IMR-90 (cell line): Measurements from ENCODE around the gene RALGPS1. TPM values are rescaled to one million over a fixed set of nuclear protein-coding genes. Genes with fewer than 3 reads are reported as not detected.

Source experiments
- ATAC-seq: fragments of 200-7000 bp; cut with Tn5 transposase; 2 replicates; pipeline ENCODE4 v1.9.1; 2020; ENCODE audit warnings: low read depth, mild to moderate bottlenecking, moderate library complexity
- BruUV-seq: library from RNA; stranded (reverse); fragments of 400-500 nt; replicated peaks from 2 replicates; lab custom pipeline; 2021; lab: Mats Ljungman, UMichigan
- CTCF ChIA-PET: fragments of 300-600 bp; formaldehyde crosslinking; extraction: SDS; loops from one replicate; lab custom pipeline; 2021; ENCODE audit warnings: antibody characterized with exemption; lab: Yijun Ruan, JAX
- POLR2A ChIA-PET: fragments of 300-600 bp; sonication (Branson Sonifier 250); formaldehyde crosslinking; loops from one replicate; lab custom pipeline; 2022; ENCODE audit warnings: antibody characterized with exemption; ENCODE audit not compliant: unreplicated experiment; lab: Charles Lee
- DNase-seq: peaks from one replicate; pipeline ENCODE4 v3.0.0; 2013
- H2AFZ ChIP-seq: replicated peaks from 2 replicates; pipeline ENCODE3; 2013; ENCODE audit warnings: low read length, mild to moderate bottlenecking; ENCODE audit not compliant: poor library complexity
- H2AK5ac ChIP-seq: 2 replicates; pipeline ENCODE4 v1.6.1; 2013; ENCODE audit warnings: low read depth, low read length, inconsistent platforms
- H2AK9ac ChIP-seq: replicated peaks from 2 replicates; pipeline ENCODE3; 2013; ENCODE audit warnings: mild to moderate bottlenecking, low read depth, low read length, moderate library complexity; ENCODE audit not compliant: poor library complexity
- H2BK120ac ChIP-seq: 2 replicates; pipeline ENCODE4 v1.6.1; 2013; ENCODE audit warnings: low read depth, low read length, inconsistent platforms
- H2BK15ac ChIP-seq: 3 replicates; pipeline ENCODE4 v1.6.1; 2013; ENCODE audit warnings: low read depth, low read length, inconsistent platforms
- H2BK20ac ChIP-seq: 2 replicates; pipeline ENCODE4 v1.6.1; 2013; ENCODE audit warnings: low read depth, mild to moderate bottlenecking, inconsistent platforms, low read length, moderate library complexity
- H2BK5ac ChIP-seq: 2 replicates; pipeline ENCODE4 v1.6.1; 2013; ENCODE audit warnings: mild to moderate bottlenecking, low read depth, low read length, inconsistent platforms; ENCODE audit not compliant: poor library complexity, severe bottlenecking
- H3K14ac ChIP-seq: replicated peaks from 2 replicates; pipeline ENCODE4 v1.6.1; 2013; ENCODE audit warnings: low read depth, low read length, inconsistent platforms
- H3K18ac ChIP-seq: 2 replicates; pipeline ENCODE4 v1.6.1; 2013; ENCODE audit warnings: low read depth, low read length, control low read depth
- H3K23ac ChIP-seq: 2 replicates; pipeline ENCODE4 v1.6.1; 2013; ENCODE audit warnings: low read depth, low read length, inconsistent platforms
- H3K27ac ChIP-seq: 2 replicates; pipeline ENCODE4 v1.5.1; 2013; ENCODE audit warnings: mild to moderate bottlenecking, control low read depth, low read length; ENCODE audit not compliant: insufficient read depth
- H3K27me3 ChIP-seq: 2 replicates; pipeline ENCODE4 v1.6.1; 2013; ENCODE audit warnings: low read length; ENCODE audit not compliant: control insufficient read depth, insufficient read depth
- H3K36me3 ChIP-seq: 2 replicates; pipeline ENCODE4 v1.6.1; 2013; ENCODE audit warnings: low read length, mixed read lengths; ENCODE audit not compliant: control insufficient read depth, insufficient read depth
- H3K4ac ChIP-seq: 2 replicates; pipeline ENCODE4 v1.6.1; 2013; ENCODE audit warnings: low read depth, low read length, inconsistent platforms
- H3K4me1 ChIP-seq: 2 replicates; pipeline ENCODE4 v1.6.1; 2013; ENCODE audit warnings: low read length, mixed read lengths; ENCODE audit not compliant: control insufficient read depth, insufficient read depth
- H3K4me2 ChIP-seq: 2 replicates; pipeline ENCODE4 v1.6.1; 2013; ENCODE audit warnings: low read depth, mild to moderate bottlenecking, control low read depth, low read length, moderate library complexity
- H3K4me3 ChIP-seq: 2 replicates; pipeline ENCODE4 v1.5.1; 2013; ENCODE audit warnings: low read depth, mild to moderate bottlenecking, control low read depth, low read length, moderate library complexity; ENCODE audit not compliant: insufficient read depth
- H3K56ac ChIP-seq: 2 replicates; pipeline ENCODE4 v1.6.1; 2013; ENCODE audit warnings: low read length, inconsistent platforms; ENCODE audit not compliant: insufficient read depth; ENCODE audit errors: extremely low read depth
- H3K79me1 ChIP-seq, 2 experiments: 2 replicates each; pipeline ENCODE4 v1.6.1; 2013; ENCODE audit warnings: low read length in 2 of 2, inconsistent platforms in 1 of 2, low read depth in 1 of 2
- H3K9ac ChIP-seq: 2 replicates; pipeline ENCODE4 v1.6.1; 2013; ENCODE audit warnings: low read depth, low read length, control low read depth
- H3K9me1 ChIP-seq: 2 replicates; pipeline ENCODE4 v1.6.1; 2013; ENCODE audit warnings: low read length, inconsistent platforms; ENCODE audit not compliant: insufficient read depth
- H3K9me3 ChIP-seq: 2 replicates; pipeline ENCODE4 v1.6.1; 2013; ENCODE audit warnings: low read length; ENCODE audit not compliant: control insufficient read depth, insufficient read depth
- H4K20me1 ChIP-seq: 2 replicates; pipeline ENCODE4 v1.6.1; 2013; ENCODE audit warnings: low read length, inconsistent platforms; ENCODE audit not compliant: insufficient read depth
- H4K5ac ChIP-seq: 2 replicates; pipeline ENCODE4 v1.6.1; 2013; ENCODE audit warnings: mild to moderate bottlenecking, low read depth, low read length, control low read depth
- H4K8ac ChIP-seq, 2 experiments: 2 replicates each; pipeline ENCODE4 v1.6.1; 2013; ENCODE audit warnings: low read depth in 2 of 2, low read length in 2 of 2, control low read depth in 1 of 2, inconsistent platforms in 1 of 2
- H4K91ac ChIP-seq: 2 replicates; pipeline ENCODE4 v1.6.1; 2013; ENCODE audit warnings: low read depth, low read length, inconsistent platforms; ENCODE audit not compliant: insufficient read depth
- BHLHE40 ChIP-seq: fragments of 150-350 bp; IDR thresholded peaks from 2 replicates; pipeline ENCODE4 v1.6.1; 2016; ENCODE audit warnings: mild to moderate bottlenecking, low read depth, low read length
- MAZ ChIP-seq: IDR thresholded peaks from 2 replicates; pipeline ENCODE4 v1.6.1; 2012; ENCODE audit warnings: low read depth, mild to moderate bottlenecking, low read length, improper control_type of control experiment, moderate library complexity, borderline replicate concordance
- WGBS, 2 experiments: methylation state at CpG; one replicate each; pipeline versions ENCODE4 v1.1.5 to v1.1.7; 2013; ENCODE audit warnings: missing lambda C conversion rate in 2 of 2; ENCODE audit not compliant: insufficient read length in 1 of 2; ENCODE audit errors: extremely low coverage in 2 of 2; 5-methylcytosine and 5-hydroxymethylcytosine counted together
- dilution Hi-C: fragments of 300-500 bp; cut with HindIII; formaldehyde crosslinking; loops from one replicate; pipeline ENCODE4 v1.14.3; 2018; ENCODE audit warnings: low sequenced_read_pairs; ENCODE audit not compliant: unreplicated experiment
- in situ Hi-C: fragments of 300-500 bp; cut with MboI; formaldehyde crosslinking; loops from 3 replicates; pipeline ENCODE4 v1.14.3; 2019; ENCODE audit warnings: low sequenced_read_pairs, inconsistent platforms, mixed read lengths
- intact Hi-C: fragments of 100-400 bp; cut with micrococcal nuclease; formaldehyde crosslinking; loops from 2 replicates; pipeline ENCODE4 v1.10.0; 2022
- polyA plus RNA-seq, 3 experiments: library from polyadenylated mRNA; depleted of rRNA; stranded (reverse); fragments of >200 nt; gene quantifications; 2 replicates each; pipeline ENCODE4 v1.2.3, GENCODE V29; 2012; ENCODE audit warnings: low replicate concordance in 1 of 3
- total RNA-seq: library from RNA; depleted of rRNA; stranded (reverse); fragments of >200 nt; gene quantifications from 2 replicates; pipeline ENCODE4 v1.2.3, GENCODE V29; 2012

Gene RALGPS1
- total and polyA plus RNA-seq, 2 of the 4 experiments (the other 2 are of a cell fraction), result 0.90 to 2.8 TPM

DNA sequence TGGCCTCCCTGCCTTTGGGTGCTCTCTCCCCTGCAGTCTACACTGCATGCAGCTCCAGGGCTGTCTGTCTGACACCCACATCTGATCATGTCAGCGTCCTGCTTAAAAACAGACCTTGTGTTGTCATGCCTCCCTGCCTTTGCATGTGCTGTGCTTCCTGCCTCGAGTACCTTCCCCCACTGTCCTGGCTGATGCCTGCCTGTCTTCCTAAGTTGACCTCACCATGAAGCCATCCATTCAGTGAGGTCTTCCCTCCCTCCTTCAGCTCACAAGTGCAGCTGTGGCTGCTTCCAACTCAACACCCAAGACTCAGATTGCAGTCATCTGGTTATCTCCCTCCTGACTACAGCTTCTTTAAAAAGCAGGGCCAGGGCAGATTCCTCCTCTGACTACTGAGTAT, 202.4 kb downstream of the RALGPS1 start:
- peaks cover 54% of the 10 kb centered on the region for H3K36me3 ChIP-seq
- POLR2A ChIA-PET, result no interaction called here
- peaks cover 55% of the 10 kb centered on the region for H4K20me1 ChIP-seq
- H2AFZ ChIP-seq, result no peak overlapping the region
- H4K5ac ChIP-seq, result no peak overlapping the region
- intact Hi-C loops, result no loop called here
- no peak overlapping the region for H3K4me3 ChIP-seq
- H2BK15ac ChIP-seq, result no peak overlapping the region
- no peak overlapping the region for H3K4me2 ChIP-seq
- WGBS, 2 experiments, result 90% methylated on average over 2 of the region's 2 CpGs; no CpG with 5 or more reads in 1 of the 2 experiments
- peak overlapping the region; percentile 28; the same call in 1 of the 2 replicates for H3K23ac ChIP-seq
- H2AK9ac ChIP-seq, result no peak overlapping the region
- ATAC-seq (no peak), DNase-seq (peak; percentile 67)
- TF ChIP-seq BHLHE40 (peak; percentile 20; the same call in 1 of the 2 replicates), MAZ (no peak)
- H3K9me3 ChIP-seq, result no peaks in the 10 kb centered on the region
- no peak overlapping the region for H4K8ac ChIP-seq
- H3K18ac ChIP-seq, result no peak overlapping the region
- H2AK5ac ChIP-seq, result no peak overlapping the region
- in situ Hi-C loops, result no loop called here
- no peak overlapping the region for H4K91ac ChIP-seq
- peaks cover 32% of the 10 kb centered on the region for H3K9me1 ChIP-seq
- H2BK5ac ChIP-seq, result no peak overlapping the region
- H3K56ac ChIP-seq, result no peak overlapping the region
- H2BK120ac ChIP-seq, result no peak overlapping the region
- dilution Hi-C loops, result no loop called here
- no TSS peak for BruUV-seq
- no peaks in the 10 kb centered on the region for H3K27me3 ChIP-seq
- H3K14ac ChIP-seq, result peak overlapping the region; percentile 69
- no peak overlapping the region for H2BK20ac ChIP-seq
- CTCF ChIA-PET, result interaction anchor here (0.7 kb wide), 1 partner anchor 25 kb away, joined by 3 read pairs; no protein-coding TSS in a partner anchor
- no peak overlapping the region for H3K9ac ChIP-seq
- H3K27ac ChIP-seq, result no peak overlapping the region
- H3K4me1 ChIP-seq, result peaks cover 27% of the 10 kb centered on the region
- H3K79me1 ChIP-seq, result peaks cover 37 to 78% of the 10 kb centered on the region in 2 experiments
- H3K4ac ChIP-seq, result 0 out of 2 replicates have a peak overlapping the region, but pooled peaks have one; percentile 9
